ENCODE data around the gene EPM2A.

EPM2A gene

DNA sequence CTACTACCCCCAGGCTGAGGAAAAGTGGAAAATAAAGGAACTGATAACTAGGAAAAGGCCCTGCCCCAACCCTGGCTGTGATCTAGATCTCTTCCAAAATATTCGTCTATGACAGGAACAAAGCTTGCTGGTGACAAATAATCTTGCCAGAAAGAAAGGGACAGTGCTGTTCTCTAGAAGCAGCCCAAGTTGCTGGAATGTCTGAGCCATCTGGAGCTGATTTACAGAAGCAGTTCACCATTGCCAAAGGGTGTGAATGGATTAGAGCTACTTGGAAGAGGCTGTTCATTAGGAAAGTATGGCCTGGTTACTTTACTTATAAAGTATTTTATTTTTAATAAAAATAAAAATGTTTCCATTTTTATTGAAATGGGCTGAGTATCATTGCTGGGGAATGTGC is 146.3 kb downstream of the EPM2A start:
- DNase-seq: no peak

DNA sequence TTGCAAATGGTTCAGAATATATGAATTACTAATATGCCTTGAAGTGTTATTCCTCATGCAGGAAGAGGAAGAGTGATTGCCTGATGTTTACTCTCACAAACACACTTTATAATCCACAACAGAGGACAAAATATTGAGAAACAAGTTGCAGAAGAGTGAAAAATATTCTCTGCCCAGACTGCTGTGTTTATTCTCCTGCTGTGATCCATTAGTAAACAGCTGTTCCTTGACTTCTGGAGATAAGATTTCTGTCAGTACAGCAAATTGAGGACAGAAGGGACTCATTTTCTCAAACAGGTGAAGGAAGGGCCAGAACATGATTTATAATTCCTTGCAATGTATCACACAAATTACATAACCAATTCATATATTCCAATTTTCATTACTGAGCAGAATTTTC is 148.0 kb downstream of the EPM2A start:
- DNase-seq: no peak

DNA sequence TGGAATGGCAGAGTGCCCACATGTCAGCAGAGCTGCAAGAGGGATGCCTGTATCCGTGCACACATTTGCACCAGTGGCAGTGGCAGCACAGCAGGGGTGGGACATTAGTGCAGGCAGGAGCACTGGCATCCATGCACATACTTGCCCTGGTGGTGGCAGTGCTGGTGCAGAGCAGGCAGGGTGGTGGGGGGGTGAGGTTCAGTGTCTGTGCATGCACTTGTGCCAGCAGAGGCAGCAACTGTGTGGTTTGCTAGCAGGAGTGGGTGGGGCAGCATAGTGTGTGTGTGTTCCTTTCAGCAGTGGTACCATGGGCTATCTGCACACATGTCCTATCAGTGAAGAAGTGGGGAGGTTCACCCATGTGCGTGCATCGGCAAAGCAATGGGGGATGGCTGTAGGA is 151.6 kb downstream of the EPM2A start:
- no peak for DNase-seq

Data from femur (tissue), 1 donor.